HG02798 (cell line): ENCODE measurements around the gene B4GALT4.
"Not testable (repeated sequence)": the region's sequence is repeated elsewhere in the genome, so short reads cannot be mapped to it uniquely, and the experiment has no call there.

Experiments
- ATAC-seq: cut with Tn5 transposase; IDR thresholded peaks from one replicate; pipeline ENCODE4 v1.9.1; 2021; ENCODE audit warnings: mild to moderate bottlenecking; ENCODE audit not compliant: unreplicated experiment, poor library complexity

Gene B4GALT4

DNA sequence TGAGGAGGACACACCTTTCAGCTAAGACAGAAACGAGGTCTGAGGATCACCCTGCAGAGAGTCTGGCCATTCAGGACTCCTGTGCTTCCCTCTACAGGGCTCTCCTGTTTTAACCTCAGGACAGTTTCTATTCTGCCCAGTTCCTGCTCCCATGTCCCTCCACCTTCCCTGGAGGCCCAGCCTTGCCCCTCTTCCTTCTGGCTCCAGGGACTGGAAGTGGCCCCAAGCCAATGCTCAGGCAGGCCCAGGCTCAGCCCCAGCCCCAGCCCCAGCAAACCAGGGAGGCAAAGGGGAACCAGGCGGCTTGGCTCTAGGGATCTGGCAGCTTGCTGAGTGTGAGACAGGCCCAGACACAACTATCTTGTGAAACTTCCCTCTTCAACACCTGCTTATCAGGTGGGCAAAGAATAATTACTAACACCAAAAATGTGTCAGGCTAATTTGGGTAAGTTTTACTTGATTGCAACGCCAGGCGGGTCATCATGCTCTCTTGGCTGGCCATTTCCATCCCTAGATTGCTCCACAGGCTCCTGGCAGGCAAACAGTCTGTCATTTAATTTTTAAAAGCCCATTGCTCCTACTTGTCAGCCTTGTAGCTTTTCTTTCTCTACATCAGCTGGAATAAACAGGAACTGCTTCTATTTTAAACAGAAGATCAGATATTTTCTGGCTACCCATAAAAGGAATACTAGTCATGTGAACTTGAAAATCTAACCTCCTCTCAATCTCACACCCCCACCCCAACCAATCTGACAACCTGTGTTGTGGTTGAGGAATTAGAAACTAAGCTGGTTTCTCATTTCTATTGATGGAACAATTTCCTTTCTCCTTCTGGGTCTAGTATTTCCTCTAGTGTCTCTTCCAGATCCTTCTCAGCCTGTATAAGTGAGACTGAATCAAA is 33.8 kb downstream of the B4GALT4 start:
- no peak for ATAC-seq

DNA sequence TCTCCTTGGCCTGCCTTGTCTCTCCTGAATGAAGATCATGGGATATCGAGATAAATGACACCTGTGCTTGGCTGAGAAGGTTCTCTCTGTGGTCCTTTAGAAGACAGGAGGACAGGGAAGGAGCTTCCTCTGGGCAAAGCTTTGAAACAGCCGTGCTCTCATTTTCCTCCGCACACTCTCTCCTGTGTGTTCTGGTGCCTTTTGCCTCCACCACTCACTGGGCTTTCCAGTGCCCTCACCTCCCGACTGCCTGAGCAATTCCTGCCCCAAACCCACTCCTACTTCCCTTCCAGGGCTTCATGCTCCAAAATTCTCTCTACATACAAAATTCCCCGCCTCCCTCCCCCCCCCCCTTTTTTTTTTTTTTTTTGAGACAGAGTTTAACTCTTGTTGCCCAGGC is 35.0 kb downstream of the B4GALT4 start:
- no peak for ATAC-seq

DNA sequence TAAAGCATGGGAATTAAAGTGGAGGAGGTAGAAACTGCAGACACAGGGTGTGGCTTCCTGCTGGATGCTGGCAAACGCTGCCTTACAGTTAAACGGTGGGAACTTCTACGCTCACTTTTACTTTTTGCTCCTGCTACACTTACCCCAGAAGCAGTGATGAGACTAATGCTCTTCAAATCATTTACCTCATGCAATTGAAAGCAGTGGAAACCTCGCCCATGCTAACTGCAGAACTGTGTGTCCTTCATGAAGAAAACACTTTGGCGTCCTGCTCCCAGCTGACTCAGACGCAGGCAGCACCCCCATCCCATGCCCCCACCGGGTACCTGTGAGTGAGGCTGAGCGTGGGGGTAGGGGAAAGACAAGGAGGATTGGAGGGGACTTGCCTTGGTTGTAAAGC is 35.5 kb downstream of the B4GALT4 start:
- no peak for ATAC-seq

DNA sequence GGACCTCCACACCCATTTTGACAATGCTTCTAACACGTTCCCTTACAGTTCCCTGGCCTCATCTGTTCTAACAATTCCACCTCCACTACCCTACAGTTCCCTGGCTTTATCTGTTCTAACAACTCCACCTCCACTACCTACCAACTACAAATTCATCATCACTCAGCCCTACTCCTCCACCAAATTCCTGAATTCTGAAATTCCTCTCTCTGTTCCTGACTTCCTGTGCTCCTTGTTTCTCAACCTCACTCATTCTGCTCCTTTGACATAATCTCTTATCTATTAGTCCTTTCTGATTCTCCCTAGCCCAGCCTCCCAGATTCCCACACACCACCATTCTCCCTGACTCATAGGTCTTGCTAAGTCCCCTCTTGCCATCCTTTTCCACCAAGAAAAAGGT is 44.8 kb downstream of the B4GALT4 start:
- no peak for ATAC-seq

DNA sequence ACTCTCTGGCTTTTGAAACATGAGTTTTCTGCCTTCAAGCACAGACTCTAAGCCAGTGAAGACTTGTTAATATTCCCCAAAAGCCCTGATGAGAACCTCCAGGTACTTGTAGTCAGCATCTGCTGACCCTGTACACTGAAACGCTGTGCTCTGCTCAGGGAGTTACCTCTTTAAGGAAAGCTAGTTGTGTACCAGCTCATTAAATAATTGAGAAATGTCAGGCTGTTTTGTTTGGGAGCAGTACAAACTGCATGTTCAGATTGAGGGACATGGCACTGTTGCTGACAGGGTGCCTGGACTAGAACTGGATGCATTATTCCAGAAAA is 45.6 kb downstream of the B4GALT4 start:
- no peak for ATAC-seq

DNA sequence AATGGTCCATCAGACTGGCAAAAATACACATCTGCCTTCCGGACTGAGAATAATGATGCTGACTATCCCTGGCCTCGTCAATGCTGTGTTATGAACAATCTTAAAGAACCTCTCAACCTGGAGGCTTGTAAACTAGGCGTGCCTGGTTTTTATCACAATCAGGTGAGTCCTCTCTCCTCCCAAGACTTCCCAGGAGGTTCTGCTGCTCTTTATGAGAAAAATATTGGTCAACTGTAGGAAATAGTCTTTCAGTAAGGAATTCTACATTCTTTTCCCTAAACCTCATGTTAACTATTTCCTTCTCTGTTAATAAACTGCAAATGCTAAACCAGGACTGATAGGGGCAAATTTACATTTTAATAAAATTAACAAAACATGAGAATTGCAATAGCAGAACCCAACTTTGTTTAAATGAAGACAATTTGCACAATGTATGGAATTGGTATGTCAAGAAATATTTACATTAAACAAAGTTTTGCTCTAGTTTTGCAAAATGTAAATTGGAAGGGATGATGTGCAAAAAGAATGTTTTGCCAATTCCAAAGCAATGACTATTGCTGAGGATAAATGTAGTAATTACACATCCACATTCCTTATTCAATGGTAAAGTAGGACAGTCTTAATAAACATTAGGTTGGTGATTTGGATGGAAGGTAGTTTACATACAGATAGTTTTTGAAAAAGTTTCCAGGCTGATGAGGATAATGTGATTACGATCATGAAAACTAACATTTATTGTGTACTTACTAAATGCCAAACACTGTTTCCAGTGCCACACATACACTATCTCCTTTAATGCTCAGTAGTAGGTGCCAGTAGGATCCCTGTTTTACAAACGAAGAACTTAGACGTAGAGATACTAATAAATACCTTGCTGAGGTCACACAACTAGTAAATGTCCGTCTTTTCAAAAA is 46.2 kb downstream of the B4GALT4 start:
- ATAC-seq: no peak

DNA sequence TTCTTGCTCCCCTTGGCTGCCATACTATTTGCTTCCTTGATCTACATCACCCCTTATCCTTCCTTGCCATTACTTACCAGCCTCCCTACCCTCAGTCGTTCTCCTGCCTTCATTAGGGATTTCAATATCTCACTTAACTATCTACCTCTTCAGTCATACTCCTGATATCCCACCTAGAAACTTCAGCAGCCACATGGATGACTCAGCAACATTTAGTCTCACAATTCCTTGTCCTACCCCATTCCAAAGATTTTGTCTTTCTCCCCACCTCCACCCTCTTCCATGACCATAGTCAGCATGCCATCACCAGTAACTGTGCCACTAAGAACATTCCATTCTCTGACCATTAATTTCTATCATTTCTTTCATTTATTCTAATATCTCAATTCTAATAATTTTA is 48.9 kb downstream of the B4GALT4 start:
- no peak for ATAC-seq

DNA sequence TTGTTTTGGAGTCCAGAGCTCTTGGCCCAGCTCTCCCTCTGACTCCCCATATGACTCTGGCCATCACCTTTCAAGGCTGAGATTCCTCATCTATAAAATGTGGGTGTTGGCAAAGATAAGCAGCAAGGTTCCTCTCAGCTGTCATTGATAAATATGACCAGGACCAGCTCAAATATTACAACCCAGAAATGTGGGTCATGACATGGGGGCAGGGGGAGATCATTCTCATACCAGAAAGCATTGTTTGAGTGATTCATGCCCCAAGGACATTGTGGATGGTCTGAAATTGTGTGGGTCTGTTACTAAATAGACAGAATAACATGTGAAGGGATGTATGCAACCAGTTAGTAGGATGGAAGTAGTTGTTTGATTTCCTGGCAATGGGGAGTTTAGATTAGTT is 53.4 kb downstream of the B4GALT4 start:
- no peak for ATAC-seq

DNA sequence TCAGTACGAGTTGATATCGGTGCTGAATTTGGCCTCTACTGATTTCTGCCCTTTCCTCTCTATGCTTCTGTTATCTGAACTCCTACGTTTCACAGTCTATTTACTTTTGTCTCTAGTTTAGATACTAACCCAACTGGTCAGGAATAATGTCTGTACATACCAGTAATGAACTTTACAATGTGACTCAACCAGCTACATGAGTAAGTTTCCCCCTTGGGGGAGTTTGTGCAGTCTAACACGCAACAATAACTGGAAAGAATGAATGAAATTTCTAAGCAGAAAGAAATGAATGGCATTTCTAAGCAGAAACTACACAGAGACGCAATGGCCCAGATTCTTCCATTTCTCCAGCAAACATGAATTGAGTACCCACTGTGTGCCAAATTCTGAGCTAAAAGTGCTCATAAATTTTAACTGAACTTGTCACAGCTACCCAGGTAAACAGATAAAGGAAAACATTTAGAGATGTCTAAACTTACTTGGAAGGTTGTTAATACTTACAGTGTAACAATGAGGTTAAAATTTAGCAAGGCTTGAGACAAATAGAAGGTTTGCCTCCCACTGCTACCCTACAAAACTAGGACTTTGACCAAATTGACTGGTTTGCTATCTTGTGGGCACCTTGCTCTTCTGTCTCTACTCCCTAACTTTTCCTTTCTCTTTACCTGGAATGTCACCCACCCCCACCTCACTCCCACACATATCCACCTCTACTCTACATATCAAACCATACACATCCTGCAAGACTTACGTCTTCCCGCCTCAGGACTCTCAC is 55.7 kb downstream of the B4GALT4 start:
- ATAC-seq: no peak

DNA sequence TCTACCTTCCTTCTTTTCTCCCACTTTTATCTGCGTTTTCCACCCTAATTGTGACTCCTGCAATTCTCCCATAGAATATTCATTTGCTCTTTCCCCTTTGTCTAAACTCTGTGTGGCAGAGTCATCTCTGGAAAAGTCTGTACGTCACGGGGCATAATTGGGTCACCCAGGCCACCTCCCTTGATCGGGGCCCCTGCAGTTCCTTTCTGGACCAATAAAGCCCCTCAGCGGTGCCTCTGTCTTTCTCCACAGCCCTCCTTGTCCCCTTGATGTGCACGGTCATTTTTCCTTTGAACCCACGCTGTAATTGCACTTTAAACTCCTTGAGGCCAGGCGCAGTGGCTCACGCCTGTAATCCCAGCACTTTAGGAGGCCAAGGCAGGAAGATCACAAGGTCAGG is 56.6 kb downstream of the B4GALT4 start:
- no peak for ATAC-seq

DNA sequence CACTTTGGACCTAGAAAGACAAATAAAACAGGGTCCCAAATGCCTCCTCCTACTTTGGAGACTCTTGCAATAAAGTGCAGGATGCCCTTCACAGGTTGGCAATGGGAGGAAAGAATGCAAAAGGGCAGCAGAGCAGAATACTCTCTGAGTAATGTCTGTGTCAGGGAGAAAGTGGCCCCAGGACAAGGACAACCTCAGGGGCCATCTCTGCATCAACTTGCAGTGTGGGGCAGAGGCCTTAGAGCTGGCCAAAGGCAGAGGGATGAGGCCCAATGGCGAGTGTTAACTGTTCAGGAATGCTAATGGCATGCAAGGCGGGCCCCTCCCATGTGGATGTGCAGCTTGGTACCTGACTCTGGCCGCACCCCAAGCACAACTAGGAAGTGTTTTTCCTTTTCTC is 58.9 kb downstream of the B4GALT4 start:
- no peak for ATAC-seq

DNA sequence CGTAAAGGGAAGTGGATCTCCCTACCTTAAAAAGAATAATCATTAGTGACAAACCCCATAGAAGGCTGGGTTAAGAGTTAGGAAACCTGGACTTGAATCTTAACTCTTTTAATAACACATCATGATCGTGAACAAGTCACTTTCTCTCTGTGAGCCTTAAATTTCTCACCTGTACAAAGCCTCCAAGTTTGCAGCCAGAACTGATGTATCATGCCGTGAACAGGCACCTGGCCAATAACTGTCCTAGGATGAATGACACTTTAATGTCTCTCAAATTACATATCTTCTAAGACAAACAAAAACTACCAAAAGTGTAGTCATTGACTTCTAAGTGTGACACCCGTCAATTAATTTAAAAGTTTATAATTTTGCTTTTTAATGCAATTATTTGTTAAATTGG is 63.4 kb downstream of the B4GALT4 start:
- ATAC-seq: no peak

DNA sequence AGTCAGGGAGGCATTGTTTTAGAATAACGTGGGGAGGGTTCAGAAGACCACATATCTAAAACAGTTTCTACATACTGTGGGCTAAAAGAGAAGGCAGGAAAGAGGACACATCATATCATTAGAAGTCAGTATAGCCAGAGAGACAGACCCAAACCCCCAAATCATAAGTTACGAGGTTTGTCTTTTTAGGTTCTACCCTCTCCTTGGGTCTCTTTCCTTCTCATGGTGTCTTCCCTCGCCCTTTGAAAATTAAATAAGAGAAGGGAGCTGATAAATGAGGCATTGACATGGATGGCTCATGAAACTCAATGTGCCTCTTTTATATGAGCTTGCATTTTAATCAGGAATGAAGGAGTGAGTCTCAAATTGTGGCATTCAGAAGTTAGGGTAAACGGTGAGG is 63.9 kb downstream of the B4GALT4 start:
- ATAC-seq: no peak

DNA sequence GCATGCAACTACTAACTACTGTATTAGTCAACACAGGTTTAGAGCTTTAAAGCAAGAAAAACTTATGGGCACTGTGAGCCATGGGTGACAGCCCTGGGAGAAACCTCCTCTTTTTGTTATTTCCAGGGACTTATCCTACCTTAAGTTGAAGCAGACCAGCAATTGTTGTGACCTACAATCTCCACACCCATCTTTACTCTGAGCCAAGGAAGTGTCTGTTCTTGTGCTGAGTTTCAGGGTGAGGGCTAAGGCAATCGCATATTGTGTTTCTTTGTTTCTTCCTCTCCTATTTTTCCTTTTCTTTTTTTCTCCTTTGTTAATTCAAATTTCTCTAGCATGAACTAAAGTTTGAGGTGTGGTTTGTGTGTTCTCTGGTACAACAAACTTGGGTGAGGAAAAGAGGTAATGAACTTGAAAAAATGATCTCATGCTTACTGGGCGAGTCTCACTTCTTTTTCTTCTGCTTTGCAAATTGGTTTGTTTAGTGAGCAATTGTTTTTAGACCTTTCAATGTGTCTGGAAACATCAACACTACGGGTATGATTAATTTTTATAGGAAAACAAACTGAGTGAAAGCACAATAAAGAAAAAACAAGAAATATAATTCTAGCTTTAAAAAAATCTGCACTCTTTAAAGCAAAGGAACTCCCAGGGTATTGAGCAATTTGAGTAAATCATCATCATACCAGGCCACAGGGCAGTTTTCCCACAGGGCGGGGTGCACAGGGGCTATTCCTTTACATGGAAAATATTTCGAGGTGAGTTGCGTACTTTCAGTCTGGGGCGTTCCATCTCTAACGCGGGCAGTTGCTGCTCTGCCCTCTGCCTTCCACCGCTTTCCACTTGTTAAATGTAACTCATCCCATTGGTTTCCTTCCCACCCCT is 64.6 kb downstream of the B4GALT4 start:
- ATAC-seq: no peak

DNA sequence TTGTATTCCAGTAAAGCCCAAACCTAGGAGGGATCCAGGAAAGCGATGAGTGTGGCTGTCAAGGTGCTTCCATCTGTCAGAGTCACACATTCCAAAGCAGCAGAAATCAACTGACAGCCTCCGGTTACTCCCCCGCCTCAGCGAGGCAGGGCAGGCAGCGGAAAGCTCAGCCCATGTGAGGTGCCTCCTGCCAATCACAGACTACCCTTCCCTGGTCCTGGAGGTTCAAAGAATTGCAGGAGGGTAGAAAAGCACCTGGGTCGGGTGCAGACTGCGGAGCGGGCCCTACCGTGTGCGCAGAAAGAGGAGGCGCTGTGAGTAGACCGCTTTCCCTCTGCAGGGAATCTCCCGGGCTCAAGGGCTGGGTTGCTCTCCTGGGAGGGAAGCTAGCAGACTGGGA is 67.4 kb downstream of the B4GALT4 start, which contains the start of gene UPK1B:
Gene UPK1B (plus strand): TSS at position 274 of the 400 bp plus-strand sequence. CDS start 13,144 bp downstream, outside the sequence.
- ATAC-seq: no peak

DNA sequence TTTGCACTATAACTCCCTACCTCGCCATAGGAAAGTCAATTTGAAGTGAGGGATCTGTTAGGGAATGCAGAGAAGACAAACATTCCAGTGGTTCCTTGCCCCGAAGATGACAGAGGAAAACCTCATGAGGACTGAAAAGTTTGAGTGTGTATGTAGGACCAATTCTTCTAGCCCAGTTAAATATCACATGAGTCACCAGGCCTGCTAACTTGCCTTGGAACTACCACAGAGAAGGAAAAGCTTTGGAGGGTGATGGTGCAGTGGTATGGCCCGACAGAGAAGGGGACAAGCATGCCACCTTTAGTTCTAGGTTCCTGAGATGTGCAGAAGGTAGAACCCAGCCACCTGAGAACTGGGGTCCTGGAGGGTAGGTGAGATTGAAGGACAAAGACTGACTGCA is 69.9 kb downstream of the B4GALT4 start:
- ATAC-seq: no peak

DNA sequence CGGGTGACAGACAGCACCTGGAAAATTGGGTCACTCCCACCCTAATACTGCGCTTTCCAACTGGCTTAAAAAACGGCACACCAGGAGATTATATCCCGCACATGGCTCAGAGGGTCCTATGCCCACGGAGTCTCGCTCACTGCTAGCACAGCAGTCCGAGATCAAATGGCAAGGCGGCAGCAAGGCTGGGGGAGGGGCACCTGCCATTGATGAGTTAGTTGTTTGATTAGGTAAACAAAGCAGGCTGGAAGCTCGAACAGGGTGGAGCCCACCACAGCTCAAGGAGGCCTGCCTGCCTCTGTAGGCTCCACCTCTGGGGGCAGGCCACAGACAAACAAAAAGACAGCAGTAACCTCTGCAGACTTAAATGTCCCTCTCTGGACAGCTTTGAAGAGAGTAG is 75.9 kb downstream of the B4GALT4 start:
- ATAC-seq: not testable (repeated sequence)
